Right lobe of liver (tissue), 6 donors: ENCODE measurements around the gene SH3RF3. TPM values are rescaled to one million over a fixed set of nuclear protein-coding genes. Genes with fewer than 3 reads are reported as not detected.
A peak's percentile ranks its signal among the peaks of the same experiment; 100 is the strongest.

ENCODE experiments used
- ATAC-seq, 4 donors: fragments of 200-7000 bp; cut with Tn5 transposase; one replicate each; pipeline ENCODE4 v1.9.1; 2020; ENCODE audit warnings: mild to moderate bottlenecking in 4 of 4, moderate library complexity in 4 of 4
- DNase-seq, 3 donors: peaks; one replicate each; pipeline ENCODE4 v3.0.0-alpha.2; 2020
- H3K27ac ChIP-seq, 3 donors: fragments of 200-600 bp; one replicate each; pipeline ENCODE4 v1.8.0; 2022
- H3K27me3 ChIP-seq, 2 donors: fragments of 200-600 bp; one replicate each; pipeline ENCODE4 v1.8.0; 2022
- H3K36me3 ChIP-seq, 4 donors: fragments of 200-600 bp; sonication (generic) in 1 of 4; one replicate each; pipeline versions ENCODE4 v1.5.1 to v1.8.0; 2017 to 2022; ENCODE audit warnings: control low read depth in 1 of 4
- H3K4me1 ChIP-seq, 4 donors: fragments of 200-600 bp; sonication (generic) in 1 of 4; one replicate each; pipeline versions ENCODE4 v1.5.1 to v1.8.0; 2017 to 2022; ENCODE audit warnings: control low read depth in 1 of 4
- H3K4me3 ChIP-seq, 3 donors: fragments of 200-600 bp; one replicate each; pipeline ENCODE4 v1.8.0; 2022
- H3K9me3 ChIP-seq, 4 donors: fragments of 200-600 bp; sonication (generic) in 1 of 4; one replicate each; pipeline versions ENCODE4 v1.5.1 to v1.8.0; 2017 to 2022; ENCODE audit warnings: control low read depth in 1 of 4
- CTCF ChIP-seq, 4 donors: fragments of 200-600 bp in 3 of 4; fragments of 450-650 bp in 1 of 4; IDR thresholded peaks; one replicate each; pipeline versions ENCODE4 v1.5.1 to v1.8.0; 2016 to 2022; ENCODE audit warnings: antibody characterized with exemption in 4 of 4, mild to moderate bottlenecking in 2 of 4
- POLR2A ChIP-seq: fragments of 450-650 bp; IDR thresholded peaks from one replicate; pipeline ENCODE4 v1.6.1; 2017; ENCODE audit warnings: antibody characterized with exemption, mild to moderate bottlenecking
- WGBS: methylation state at CpG from one replicate; pipeline ENCODE4 v1.1.6; 2018; ENCODE audit warnings: low coverage, low lambda C conversion rate; ENCODE audit not compliant: insufficient coverage; ENCODE audit errors: missing lambda C conversion rate; 5-methylcytosine and 5-hydroxymethylcytosine counted together
- intact Hi-C, 2 donors: fragments of 100-400 bp; cut with DNase I; formaldehyde crosslinking; loops; one replicate each; pipeline versions ENCODE4 v1.11.2 to v1.14.1; 2022
- total RNA-seq, 6 experiments: library from RNA; depleted of rRNA in 2 of 6; stranded (reverse); fragments of >200 nt in 2 of 6; fragmentation: NEBNext Ultra II Directional in 3 of 6; extraction: Animal tissue kit (Norgen Biotek cat#: 25700) in 3 of 6; gene quantifications; one replicate each; pipeline versions ENCODE4 v1.1.0 to v1.2.4, GENCODE V29; 2016 to 2023
- donor health status: DM: no; HTN: yes; CAD: no.
- donor health status: DM: no; HTN: no; CAD: no.
- donor health status: DM: no; HTN: no; CAD: no.
- donor health status: DM: no; HTN: yes; CAD: no.
- donor health status: DM: no; HTN: yes; CAD: no.

Gene SH3RF3
- total RNA-seq, 6 experiments from 2014 or later: 0.68 to 1.6 (median 1.2) TPM

- no peak for ATAC-seq
- 65% methylated on average over 3 of the region's 4 CpGs for WGBS
- intact Hi-C loops: no loop called here
Measured at GRCh38 chr2:109234355-109234754, 105.3 kb downstream of the SH3RF3 start.

GRCh38 chr2:109236147-109236546 lies 107.1 kb downstream of the SH3RF3 start:
- Histone ChIP-seq H3K36me3 (no peaks in the 10 kb centered on the region), H3K9me3 (no peaks in the 10 kb centered on the region), H3K27me3 (no peaks in the 10 kb centered on the region), H3K27ac (no peak overlapping the region), H3K4me1 (no peaks in the 10 kb centered on the region), H3K4me3 (no peak overlapping the region)
- TF ChIP-seq CTCF (IDR thresholded peaks at IDR 0.05) (no peak), POLR2A (no peak)
- DNase-seq (no peak), ATAC-seq (no peak)
- 68% methylated on average over 4 of the region's 4 CpGs for WGBS
- intact Hi-C loops: no loop called here

More at GRCh38 chr2:109234355-109234754, 105.3 kb downstream of the SH3RF3 start:
- Histone ChIP-seq H3K4me3 (no peak overlapping the region), H3K27ac (no peak overlapping the region), H3K36me3 (no peaks in the 10 kb centered on the region), H3K4me1 (no peaks in the 10 kb centered on the region), H3K9me3 (no peaks in the 10 kb centered on the region), H3K27me3 (no peaks in the 10 kb centered on the region)
- TF ChIP-seq POLR2A: no peak
- no peak for TF ChIP-seq CTCF (IDR thresholded peaks at IDR 0.05)
- DNase-seq: no peak

- Histone ChIP-seq H3K4me3 (no peak overlapping the region), H3K27me3 (no peaks in the 10 kb centered on the region), H3K36me3 (no peaks in the 10 kb centered on the region), H3K4me1 (no peaks in the 10 kb centered on the region), H3K27ac (no peak overlapping the region), H3K9me3 (no peaks in the 10 kb centered on the region)
- intact Hi-C loops: no loop called here
- TF ChIP-seq CTCF (IDR thresholded peaks at IDR 0.05): no peak
- TF ChIP-seq POLR2A: no peak
- ATAC-seq (no peak), DNase-seq (no peak)
- WGBS: 93% methylated on average over 2 of the region's 2 CpGs
Measured at GRCh38 chr2:109237792-109238191, 108.8 kb downstream of the SH3RF3 start.

DNA sequence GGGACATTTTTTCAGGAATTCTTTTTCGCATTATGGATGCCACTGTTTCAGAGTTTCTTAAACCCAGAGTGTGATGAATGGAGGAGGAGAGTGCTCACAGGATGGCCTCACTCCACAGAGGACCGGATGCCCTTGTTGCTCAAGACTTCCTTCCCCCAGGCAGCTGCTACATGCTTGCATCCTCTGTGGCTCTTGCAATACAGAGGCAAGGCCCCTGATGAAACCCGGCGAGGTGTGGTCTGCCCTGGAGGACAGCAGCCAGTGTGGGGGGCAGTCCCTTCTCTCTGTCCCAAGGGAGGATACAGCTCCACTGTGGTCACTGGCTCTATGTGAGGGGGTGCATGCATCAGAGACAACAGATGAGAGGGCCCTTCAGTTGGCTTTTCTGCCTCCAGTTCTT lies 109.6 kb downstream of the SH3RF3 start:
- Histone ChIP-seq H3K36me3 (no peaks in the 10 kb centered on the region), H3K4me1 (peaks cover 0 to 6% (median 0%) of the 10 kb centered on the region in 4 donors), H3K9me3 (no peaks in the 10 kb centered on the region), H3K4me3 (no peak overlapping the region), H3K27me3 (no peaks in the 10 kb centered on the region), H3K27ac (peak overlapping the region in 1 of 3 donors; percentile 14)
- no peak for TF ChIP-seq POLR2A
- TF ChIP-seq CTCF (IDR thresholded peaks at IDR 0.05): no peak
- intact Hi-C loops: no loop called here
- ATAC-seq: peak; percentile 76 to 88 (median 84)
- DNase-seq: peak; percentile 66 to 77 (median 71)
- 0% methylated on average over 1 of the region's 4 CpGs for WGBS

DNA sequence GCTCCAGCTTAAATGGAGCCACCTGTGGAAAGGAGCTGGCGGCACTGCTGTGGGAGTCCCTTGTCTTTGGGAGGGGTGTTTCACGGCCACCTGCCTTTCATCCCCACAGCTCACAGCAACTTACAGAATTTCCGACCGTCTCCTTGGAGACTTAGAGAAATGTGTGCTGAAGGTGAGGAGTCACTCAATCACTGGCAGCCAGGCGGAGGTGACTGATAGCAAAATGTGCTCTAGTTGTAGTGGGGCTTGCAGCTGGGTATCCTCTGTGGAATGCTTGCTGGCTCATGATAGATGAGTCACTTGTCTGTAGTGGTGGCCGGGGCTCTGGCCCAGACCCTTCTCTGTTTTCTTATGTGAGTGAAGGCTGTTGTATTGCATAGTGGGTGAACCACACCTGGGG lies 110.7 kb downstream of the SH3RF3 start:
- Histone ChIP-seq H3K27me3 (no peaks in the 10 kb centered on the region), H3K27ac (peak overlapping the region in 1 of 3 donors; percentile 14), H3K4me1 (peaks cover 0 to 6% (median 1%) of the 10 kb centered on the region in 4 donors), H3K4me3 (no peak overlapping the region), H3K36me3 (no peaks in the 10 kb centered on the region), H3K9me3 (no peaks in the 10 kb centered on the region)
- no peak for TF ChIP-seq CTCF (IDR thresholded peaks at IDR 0.05)
- TF ChIP-seq POLR2A: no peak
- intact Hi-C loops: no loop called here
- ATAC-seq: no peak
- no peak for DNase-seq
- no CpG with 5 or more reads among the region's 6 CpGs for WGBS
